Mammary epithelial cell (primary cell): ENCODE data around the gene DOK1.

Experiments
- CTCF ChIP-seq, 2 donors: IDR thresholded peaks in 1 of 2; conservative IDR thresholded peaks in 1 of 2; 2 replicates each; pipeline ENCODE4 v1.5.1; 2011 to 2012; ENCODE audit warnings: inconsistent platforms in 2 of 2, low read length in 2 of 2, mild to moderate bottlenecking in 2 of 2, control low read depth in 1 of 2, low read depth in 1 of 2; ENCODE audit not compliant: insufficient read depth in 1 of 2; ENCODE audit errors: extremely low read depth in 1 of 2
- EZH2 ChIP-seq: IDR thresholded peaks from 2 replicates; pipeline ENCODE4 v1.6.1; 2012; ENCODE audit warnings: low read length, inconsistent platforms, borderline replicate concordance

GRCh38 chr2:74602586-74603281 lies 48.2 kb downstream of the DOK1 start:
- TF ChIP-seq CTCF (conservative IDR thresholded peaks at IDR 0.05 in 1 of 2, IDR thresholded peaks at IDR 0.05 in 1 of 2; ENCODE audit: extremely low read depth in 1 of 2, insufficient read depth in 1 of 2, low read depth in 1 of 2, low read length in 2 of 2) (no peak), EZH2 (peak; percentile 29)
